Activated B cell treated with CpG ODN at 0.5 μM for 24 hours (primary cell): ENCODE measurements around the gene ABHD14A. TPM values are rescaled to one million over a fixed set of nuclear protein-coding genes. Genes with fewer than 3 reads are reported as not detected.

Experiments
- ATAC-seq: fragments of 200-7000 bp; cut with Tn5 transposase; one replicate; pipeline ENCODE4 v1.10.0; 2021; ENCODE audit warnings: low read depth, mild to moderate bottlenecking, moderate library complexity
- CTCF ChIA-PET: fragments of 350-600 bp; sonication (Branson Sonifier 250); formaldehyde crosslinking; loops from one replicate; lab custom pipeline; 2021; ENCODE audit warnings: antibody characterized with exemption; lab: Charles Lee
- POLR2A ChIA-PET: fragments of 350-600 bp; sonication (Branson Sonifier 250); formaldehyde crosslinking; loops from one replicate; lab custom pipeline; 2021; ENCODE audit warnings: antibody characterized with exemption; lab: Charles Lee
- DNase-seq: peaks from one replicate; pipeline ENCODE4 v3.0.0; 2022
- H3K27ac Mint-ChIP-seq: one replicate; pipeline ENCODE4 v1.8.0; 2020; ENCODE audit warnings: mixed read lengths
- H3K27me3 Mint-ChIP-seq: one replicate; pipeline ENCODE4 v1.8.0; 2021; ENCODE audit warnings: mixed read lengths
- H3K36me3 Mint-ChIP-seq: one replicate; pipeline ENCODE4 v1.8.0; 2021; ENCODE audit warnings: low read depth, mixed read lengths
- H3K4me1 Mint-ChIP-seq: one replicate; pipeline ENCODE4 v1.8.0; 2021; ENCODE audit warnings: mixed read lengths
- H3K4me3 Mint-ChIP-seq: one replicate; pipeline ENCODE4 v1.8.0; 2020; ENCODE audit warnings: mild to moderate bottlenecking, mixed read lengths
- H3K9me3 Mint-ChIP-seq: one replicate; pipeline ENCODE4 v1.8.0; 2020; ENCODE audit warnings: mixed read lengths
- CTCF ChIP-seq: fragments of 200-600 bp; IDR thresholded peaks from one replicate; pipeline ENCODE4 v1.8.0; 2022; ENCODE audit warnings: antibody characterized with exemption, mild to moderate bottlenecking
- intact Hi-C: fragments of 100-400 bp; cut with micrococcal nuclease; formaldehyde crosslinking; loops from one replicate; pipeline ENCODE4 v1.15.1; 2024
- total RNA-seq: library from RNA; stranded (reverse); gene quantifications from 2 replicates; pipeline ENCODE4 v1.2.3, GENCODE V29; 2022

Gene ABHD14A
- total RNA-seq, 1 donor from 2014 or later = 5.1 TPM

- ATAC-seq (no peak), DNase-seq (peak; percentile 1)
- intact Hi-C loops = no loop called here
- H3K4me3 Mint-ChIP-seq = no peak overlapping the region
- ChIA-PET CTCF (no interaction called here), POLR2A (no interaction called here)
- no peaks in the 10 kb centered on the region for H3K9me3 Mint-ChIP-seq
- H3K27me3 Mint-ChIP-seq = no peaks in the 10 kb centered on the region
- no peak for TF ChIP-seq CTCF
- peaks cover 77% of the 10 kb centered on the region for H3K36me3 Mint-ChIP-seq
- peaks cover 4% of the 10 kb centered on the region for H3K4me1 Mint-ChIP-seq
- H3K27ac Mint-ChIP-seq = peak overlapping the region; percentile 42
Observed at GRCh38 chr3:51934139-51934850, 40.6 kb upstream of the ABHD14A start.

- peaks cover 13% of the 10 kb centered on the region for H3K4me1 Mint-ChIP-seq
- ATAC-seq (no peak), DNase-seq (peak; percentile 9)
- TF ChIP-seq CTCF = no peak
- no peaks in the 10 kb centered on the region for H3K9me3 Mint-ChIP-seq
- H3K27ac Mint-ChIP-seq = no peak overlapping the region
- peaks cover 80% of the 10 kb centered on the region for H3K36me3 Mint-ChIP-seq
- no peak overlapping the region for H3K4me3 Mint-ChIP-seq
- H3K27me3 Mint-ChIP-seq = no peaks in the 10 kb centered on the region
- intact Hi-C loops = no loop called here
- ChIA-PET CTCF (no interaction called here), POLR2A (no interaction called here)
Observed at GRCh38 chr3:51934991-51935885, 39.6 kb upstream of the ABHD14A start.

DNA sequence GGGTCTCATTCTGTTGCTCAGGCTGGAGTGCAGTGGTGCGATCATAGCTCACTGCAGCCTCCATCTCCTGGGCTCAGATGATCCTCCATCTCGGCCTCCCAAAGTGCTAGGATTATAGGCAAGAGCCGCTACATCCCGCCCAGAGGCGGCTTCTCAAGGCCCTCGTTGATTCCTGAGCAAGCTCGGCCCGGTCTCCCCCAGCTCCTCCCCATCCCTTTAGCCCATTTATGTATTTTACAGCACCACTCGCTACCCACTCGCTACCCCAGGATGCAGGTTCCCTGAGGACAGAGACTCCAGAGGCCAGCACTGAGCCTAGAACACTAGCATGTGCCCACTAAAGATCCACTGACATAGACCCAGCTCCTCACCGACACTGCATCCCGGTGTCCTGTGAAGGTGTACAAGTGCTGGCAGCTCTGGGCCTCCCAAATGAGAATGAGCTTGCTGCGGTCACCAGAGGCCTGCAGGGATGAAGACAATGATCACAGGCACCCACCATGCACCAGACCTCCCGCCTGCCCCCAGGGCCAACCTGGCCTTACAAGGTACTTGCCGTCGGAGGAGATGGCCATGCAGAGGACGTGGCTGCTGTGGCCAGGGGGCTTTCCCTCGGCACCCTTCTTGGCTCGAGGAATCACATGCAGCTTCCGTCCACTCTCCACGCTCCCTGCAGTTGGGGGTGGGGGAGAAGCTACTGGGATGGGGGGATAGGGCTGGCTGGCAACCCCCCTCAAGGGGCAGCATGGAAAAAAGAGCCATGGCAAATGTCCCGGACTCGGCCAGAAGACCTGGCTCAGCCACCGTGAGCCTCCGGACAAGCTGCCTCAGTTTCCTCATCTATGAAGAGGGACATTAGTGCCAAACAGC, 38.7 kb upstream of the ABHD14A start:
- ATAC-seq = no peak
- Mint-ChIP-seq H3K27ac (no peak overlapping the region), H3K9me3 (no peaks in the 10 kb centered on the region), H3K4me1 (peaks cover 22% of the 10 kb centered on the region), H3K27me3 (no peaks in the 10 kb centered on the region), H3K36me3 (peaks cover 80% of the 10 kb centered on the region), H3K4me3 (no peak overlapping the region)
- DNase-seq = peak; percentile 12
- ChIA-PET CTCF (interaction anchor here (1.3 kb wide), 1 partner anchor 209 kb away, joined by 3 read pairs; no protein-coding TSS in a partner anchor), POLR2A (interaction anchor here (0.5 kb wide), 1 partner anchor 436 kb away, joined by 11 read pairs; the partner anchor contains the start of gene DCAF1)
- intact Hi-C loops = no loop called here
- no peak for TF ChIP-seq CTCF

DNA sequence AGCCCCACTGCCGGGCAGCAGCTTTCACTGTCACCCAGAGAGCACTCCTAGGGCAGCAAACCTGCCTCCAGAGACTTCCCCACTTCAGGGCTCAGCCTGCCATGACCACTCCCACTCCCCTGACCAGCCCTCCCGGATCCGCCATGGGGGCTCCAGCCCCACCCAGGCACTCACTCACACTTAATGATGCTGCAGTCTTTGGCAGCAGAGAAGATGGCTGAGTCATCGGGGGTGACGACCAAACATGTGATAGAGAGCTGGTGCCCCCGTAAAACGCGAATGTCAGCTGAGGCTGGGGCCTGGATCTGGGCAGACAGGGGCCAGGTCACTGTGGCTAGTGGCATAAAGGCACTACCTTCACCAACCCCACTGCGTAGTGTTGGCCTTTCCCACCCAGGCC, 37.9 kb upstream of the ABHD14A start:
- no peak overlapping the region for H3K4me3 Mint-ChIP-seq
- H3K9me3 Mint-ChIP-seq = no peaks in the 10 kb centered on the region
- CTCF ChIA-PET = interaction anchor here (1.3 kb wide), 1 partner anchor 208 kb away, joined by 3 read pairs; no protein-coding TSS in a partner anchor
- H3K36me3 Mint-ChIP-seq = peaks cover 75% of the 10 kb centered on the region
- H3K4me1 Mint-ChIP-seq = peaks cover 27% of the 10 kb centered on the region
- H3K27ac Mint-ChIP-seq = no peak overlapping the region
- TF ChIP-seq CTCF = no peak
- POLR2A ChIA-PET = interaction anchor here (0.5 kb wide), 1 partner anchor 437 kb away, joined by 11 read pairs; the partner anchor contains the start of gene DCAF1
- H3K27me3 Mint-ChIP-seq = no peaks in the 10 kb centered on the region
- intact Hi-C loops = no loop called here
- DNase-seq (no peak), ATAC-seq (no peak)
